ENCODE results near the gene HOXB2.

Gene HOXB2

DNA sequence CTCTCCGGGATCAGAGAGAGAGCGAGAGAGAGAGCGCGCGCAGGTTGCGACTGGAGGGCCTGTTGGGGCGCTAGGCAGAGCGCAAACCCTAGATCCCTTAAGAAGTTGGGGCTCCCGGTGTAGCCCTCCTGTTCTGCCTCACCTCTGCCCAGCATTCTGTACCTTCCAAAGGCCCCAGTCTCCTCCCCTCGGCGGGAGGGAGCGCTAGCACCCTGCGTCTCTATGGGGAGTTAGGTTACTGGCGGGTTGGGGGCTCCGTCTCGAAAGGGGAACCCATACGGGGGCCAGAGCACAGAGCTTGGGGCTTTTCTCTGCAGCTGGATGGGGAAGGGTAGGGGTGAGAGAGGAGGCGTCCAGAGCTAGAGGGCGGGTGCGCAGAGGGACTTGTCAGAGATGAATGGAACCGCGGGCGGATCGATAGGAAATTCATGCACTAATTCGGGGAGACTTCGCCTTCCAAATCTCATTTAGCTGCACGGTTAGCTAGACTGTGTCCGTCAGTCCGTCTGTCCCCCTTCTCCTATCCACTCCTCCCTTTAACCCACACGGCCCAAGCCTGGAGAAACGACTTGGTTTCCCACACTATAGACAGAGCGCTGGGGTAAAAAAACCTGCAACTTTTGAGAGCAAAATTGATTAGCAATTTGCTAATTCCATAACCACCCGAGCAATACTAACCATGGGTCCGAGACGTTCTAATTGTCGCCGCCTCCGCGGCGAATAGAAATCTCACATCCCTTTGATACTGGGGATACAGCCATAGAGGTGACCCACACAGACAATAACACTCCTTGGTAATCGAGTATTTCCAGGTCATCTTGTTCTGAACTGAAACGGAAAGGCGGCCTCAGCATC, 33.9 kb upstream of the HOXB2 start:
- no peak for DNase-seq

DNA sequence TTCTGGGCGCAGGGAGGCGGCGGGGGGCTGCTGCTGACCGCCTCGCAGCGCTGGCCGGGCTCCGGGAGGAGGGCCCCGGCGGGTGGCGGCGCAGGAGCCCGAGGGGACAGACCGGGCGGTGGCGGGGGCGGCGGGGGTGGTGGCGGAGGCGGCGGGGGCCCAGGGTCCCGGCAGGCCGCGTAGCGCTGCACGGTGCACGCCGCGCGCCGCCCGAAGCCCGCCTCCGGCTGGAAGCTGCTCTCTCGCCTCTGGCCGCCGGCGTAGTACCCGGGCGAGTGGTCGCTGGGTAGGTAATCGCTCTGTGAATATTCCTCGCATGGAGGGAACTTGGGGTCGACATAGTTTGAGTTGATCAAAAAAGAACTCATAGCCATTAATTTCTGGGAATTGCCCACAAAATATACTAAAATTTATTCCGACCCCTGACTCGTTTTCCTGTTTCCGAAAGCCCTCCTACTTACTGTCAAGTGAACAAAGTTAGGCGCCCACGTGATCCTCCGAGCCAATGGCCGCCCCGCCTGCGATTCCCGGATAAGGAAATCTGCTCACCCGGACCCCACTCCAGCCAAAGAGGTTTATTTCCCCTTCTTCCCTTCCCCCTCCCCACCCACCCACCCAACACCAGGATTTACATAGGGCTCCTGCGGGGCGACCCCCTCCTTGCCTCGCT, 33.2 kb upstream of the HOXB2 start, which contains the start of gene HOXB4:
HOXB4 (minus strand) TSS at position 405 of the 670 bp plus-strand sequence; CDS start at position 374, 31 bp downstream.
- DNase-seq = peak; percentile 82

GRCh38 chr17:48577330-48577945, 32.5 kb upstream of the HOXB2 start:
- DNase-seq = peak; percentile 88

GRCh38 chr17:48576479-48577309, 31.8 kb upstream of the HOXB2 start:
- DNase-seq = peak; percentile 81

DNA sequence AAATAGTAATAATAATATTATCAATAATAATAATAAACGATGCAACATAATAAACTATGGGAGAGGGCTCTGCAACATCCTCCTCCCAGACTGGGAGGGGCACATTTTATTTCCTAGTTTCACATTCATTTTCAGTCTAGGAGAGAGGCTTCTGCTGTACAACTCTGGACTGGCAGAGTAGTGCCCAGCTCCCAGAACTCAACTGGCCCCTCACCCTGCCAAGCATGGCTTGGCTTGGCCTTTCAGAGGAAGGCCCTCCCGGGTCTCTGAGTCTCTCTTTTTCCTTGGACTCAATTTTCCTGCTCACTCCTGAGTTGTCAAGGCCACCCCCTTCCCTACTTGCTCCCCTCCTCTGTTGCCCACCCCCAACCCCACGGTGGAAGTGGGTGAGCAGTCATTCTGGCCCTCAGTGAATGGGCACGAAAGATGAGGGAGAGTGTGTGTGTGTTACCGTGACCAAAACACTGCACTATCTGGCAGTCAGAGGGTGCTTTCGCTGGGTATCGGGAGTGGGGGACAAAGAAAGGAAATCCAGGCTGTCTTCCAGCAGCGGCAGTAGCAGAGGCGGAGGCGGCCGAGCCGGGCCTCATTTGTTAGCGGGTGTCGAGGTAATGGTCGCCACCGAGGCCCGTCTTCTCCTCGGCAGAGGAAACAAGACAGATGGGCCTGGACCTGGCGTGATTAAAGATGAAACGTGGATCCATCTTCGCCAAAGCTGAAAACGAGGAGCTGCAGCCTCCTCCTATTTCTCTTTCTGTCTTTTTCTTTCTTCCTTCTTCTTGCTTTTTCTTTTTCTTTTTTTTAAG, 31.0 kb upstream of the HOXB2 start:
- peak; percentile 61 for DNase-seq

- peak; percentile 90 for DNase-seq
Observed at GRCh38 chr17:48575066-48575582, 30.2 kb upstream of the HOXB2 start.

DNA sequence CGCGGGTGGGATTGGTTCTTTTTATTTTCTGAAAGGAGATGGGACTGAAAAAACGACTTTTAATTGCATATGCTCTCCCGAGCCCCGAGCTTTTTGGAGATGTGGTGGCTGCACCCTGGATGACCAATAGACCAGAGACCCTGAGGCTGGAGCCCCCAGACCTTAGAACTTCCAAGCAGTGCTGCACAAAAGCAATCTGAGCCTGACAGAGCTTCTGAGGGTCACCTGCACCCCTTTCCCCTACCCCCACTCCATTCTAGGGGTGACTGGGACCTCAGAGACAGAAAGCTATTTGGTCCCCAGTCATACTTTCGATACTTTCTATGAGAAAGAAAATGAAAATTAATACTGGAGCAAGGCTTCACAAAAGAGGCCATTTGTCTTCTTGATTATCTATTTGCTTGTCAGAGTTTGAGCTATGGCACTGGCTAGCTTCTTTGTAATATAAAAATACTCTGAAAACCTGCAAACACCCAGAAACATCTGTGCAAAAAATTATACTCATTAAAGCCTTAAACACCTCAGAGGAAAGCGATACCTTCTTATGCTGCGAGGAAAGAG, 29.7 kb upstream of the HOXB2 start:
- DNase-seq = no peak

DNA sequence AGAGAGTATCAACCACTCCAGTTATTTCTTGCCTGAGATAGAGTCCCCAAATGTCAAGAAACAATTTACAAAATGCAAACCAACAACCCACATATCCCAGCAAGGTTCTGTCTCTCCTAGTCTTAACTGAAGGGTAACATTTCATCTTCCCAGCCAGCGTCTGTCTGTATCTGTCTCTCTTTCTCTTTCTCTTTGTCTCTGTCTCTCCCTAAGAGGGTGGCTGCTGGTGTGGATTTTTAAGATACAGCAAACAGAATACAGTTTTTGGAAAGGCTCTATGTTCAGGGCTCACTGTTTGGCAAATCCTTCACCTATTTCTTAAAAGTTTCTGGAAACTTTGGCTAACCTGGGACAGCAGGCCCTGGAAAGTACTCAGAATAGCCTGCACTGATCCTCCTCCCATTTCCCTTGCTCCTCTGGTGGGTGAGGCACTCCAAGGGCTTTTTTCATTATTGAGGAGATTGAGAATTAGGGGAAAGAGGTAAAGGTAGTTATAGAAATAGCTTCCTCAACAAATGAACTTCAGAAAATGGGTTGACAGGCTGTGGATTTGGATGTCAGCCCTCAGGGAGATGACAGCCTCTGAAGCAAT, 27.0 kb upstream of the HOXB2 start:
- peak; percentile 50 for DNase-seq

DNA sequence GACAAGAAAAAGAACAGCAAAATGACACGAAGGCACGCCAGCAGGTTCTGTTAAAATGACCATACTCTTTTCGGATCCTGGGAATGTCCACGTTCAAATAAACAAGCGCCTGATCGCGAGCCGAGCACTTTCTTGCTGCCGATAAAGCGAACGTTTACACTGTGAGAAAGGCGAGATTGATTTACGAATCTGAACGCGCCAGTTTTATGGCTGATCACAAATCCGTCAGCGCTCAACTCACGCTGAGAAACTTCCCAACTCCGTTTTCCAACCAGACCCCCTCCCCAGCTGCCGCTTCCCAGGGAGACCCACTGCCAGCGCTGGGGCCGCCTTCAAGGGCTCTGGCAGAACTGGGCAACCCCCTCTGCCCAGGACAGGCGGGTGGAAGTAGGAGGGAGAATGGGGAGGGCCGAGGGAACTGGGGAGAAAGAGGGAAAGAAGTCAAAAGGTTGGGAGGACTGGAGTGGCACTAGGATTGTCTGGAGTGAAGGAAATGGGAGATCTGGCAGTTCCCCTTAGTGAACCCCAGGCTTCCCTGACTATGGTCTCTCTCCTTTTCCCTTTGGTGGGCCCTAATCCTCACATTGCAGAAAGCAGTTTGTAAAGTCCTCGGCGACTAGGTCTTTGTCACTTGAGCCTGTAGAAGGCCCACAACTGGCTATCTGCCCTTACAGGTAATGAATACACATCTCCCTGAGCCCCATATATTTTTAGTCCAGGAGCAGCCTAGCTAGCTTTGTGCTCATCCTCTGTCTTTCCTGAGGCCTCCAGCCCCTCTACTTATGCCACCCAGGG, 26.3 kb upstream of the HOXB2 start:
- peak; percentile 73 for DNase-seq

DNA sequence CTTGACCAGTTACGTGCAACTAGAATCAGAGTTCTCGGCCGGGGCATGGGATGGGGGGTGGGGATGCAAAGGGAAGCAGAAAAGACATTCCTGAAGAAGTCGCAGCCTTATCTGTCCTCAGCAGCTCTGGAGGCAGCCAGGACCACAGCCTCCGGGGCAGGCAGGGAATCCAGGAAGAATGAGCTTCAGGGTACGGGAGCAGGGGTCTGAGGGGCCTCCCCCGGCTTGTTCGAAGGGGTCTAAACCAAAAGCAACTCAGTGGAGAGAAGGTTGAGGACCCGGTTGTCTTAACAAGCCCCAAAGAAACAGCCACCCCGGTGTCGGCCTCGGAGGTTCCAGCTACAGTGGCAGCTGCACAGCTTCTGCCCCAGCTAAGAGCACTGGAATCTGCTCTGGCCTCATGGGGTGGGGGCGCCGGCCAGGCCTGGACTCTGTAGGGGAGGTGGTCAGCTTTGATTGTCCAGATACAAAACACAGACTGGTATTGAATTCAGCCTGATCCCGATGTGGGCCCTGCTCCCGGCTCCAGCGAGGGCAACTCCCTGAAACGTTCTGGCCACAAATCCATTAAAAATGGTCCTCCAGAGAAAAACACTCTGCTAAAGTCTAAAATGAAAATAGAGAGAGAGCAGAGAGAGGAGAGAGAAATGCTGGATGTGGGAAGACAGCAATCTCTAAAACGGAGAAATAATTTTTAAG, 25.6 kb upstream of the HOXB2 start:
- DNase-seq = peak; percentile 57

DNA sequence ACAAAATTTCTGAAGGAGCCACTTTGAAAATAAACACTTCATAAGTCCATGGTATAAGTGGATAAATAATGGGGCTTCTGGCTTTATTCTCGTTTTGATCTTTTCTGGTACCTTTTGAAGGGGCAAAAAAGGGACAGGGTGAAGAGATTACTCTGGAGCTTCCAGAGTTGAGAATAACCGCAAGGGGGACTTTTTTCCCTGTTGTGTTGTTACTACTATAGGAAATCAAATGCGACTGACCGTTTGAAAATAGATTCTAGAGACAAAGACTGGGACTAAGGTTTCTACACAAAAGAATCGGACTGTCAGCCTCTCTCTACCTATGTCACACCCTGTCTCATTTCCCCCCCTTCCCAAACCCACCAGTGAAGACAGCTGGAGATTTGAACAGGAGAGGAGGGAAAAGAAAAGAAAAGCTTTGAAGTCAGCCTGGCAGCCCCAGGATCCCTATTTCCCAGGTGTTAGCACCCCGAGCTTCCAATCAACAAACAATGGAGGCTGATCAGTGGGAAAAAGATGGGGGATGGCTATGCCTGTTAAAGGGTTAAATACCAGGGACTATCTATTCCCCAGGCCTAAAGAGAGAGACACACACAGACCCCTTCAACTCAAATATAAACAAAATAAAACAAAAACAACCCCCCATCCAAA, 24.9 kb upstream of the HOXB2 start:
- peak; percentile 55 for DNase-seq

GRCh38 chr17:48569240-48569582, 24.3 kb upstream of the HOXB2 start:
- DNase-seq = peak; percentile 73

GRCh38 chr17:48568499-48569239, 23.8 kb upstream of the HOXB2 start:
- peak; percentile 89 for DNase-seq

DNA sequence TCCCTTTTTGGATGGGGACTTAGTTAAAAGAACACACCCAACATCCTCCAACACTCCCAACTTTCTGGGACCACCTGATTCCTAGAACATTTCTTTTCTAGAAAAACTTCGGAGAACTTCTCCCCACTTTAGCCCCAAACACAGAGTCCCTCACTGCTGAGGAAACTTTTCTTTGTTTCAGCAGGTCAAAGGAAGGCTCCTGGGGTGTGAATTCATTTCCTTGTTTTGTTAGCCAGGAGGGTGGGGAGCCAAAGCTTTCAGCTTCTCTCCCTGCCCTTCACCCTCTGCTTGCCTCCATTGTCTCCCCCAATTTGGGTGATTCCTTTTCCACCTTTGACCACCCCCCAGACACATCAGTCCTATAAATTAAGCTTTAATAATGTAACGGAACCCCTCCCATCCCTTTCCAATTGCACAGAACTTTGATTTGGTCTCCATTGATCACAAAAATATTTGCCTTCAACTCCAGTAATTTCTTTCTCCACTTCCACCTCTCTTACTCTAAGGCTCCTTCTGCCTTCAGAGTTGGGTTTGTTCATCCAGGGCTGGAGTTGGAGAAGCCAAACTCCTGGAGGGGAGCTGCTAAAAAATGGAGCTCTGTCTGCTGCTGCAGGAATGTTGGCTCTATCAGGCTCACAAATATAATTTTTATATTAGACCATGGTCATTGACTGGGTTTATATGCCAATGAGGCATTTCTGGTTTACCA, 22.9 kb upstream of the HOXB2 start:
- DNase-seq = peak; percentile 72

DNA sequence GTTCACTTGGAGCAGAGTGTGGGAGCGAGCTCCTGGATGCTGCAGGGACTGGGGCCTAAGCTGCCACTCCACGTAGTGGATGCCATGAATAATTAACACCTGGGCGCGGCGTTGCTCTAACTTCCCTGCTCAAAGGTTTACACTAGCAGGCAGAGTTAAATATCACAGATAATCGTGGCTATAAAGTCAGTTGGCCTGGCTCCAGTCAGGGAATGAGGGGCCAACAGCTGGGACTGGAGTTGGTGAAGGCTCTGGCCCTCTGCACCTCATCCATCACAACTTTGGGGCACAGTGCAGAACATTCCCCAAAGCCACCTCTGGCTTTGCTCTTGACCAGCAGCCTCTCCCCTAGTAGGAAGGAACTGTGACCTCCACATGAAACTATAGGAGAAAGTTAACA, 22.3 kb upstream of the HOXB2 start:
- peak; percentile 88 for DNase-seq

DNA sequence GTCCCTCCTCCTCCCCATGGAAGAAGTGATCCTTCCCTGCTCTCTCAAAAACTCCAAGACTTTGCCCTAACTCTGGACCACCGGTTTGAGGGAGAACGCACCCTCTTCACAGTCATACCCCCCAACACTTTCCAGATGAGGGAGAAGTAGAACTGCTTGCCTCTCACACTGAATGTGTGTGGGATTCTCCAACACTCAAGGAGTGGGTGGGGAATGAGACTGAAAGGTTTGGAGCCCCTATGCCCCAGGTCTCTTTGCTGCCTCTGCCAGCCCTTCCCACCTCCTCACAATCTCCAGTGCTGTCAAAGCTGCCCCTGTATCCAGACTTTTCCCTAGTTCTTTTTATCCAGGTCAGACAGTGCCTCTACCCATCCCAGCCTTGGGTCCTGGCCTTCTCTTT, 21.8 kb upstream of the HOXB2 start:
- DNase-seq = no peak

DNA sequence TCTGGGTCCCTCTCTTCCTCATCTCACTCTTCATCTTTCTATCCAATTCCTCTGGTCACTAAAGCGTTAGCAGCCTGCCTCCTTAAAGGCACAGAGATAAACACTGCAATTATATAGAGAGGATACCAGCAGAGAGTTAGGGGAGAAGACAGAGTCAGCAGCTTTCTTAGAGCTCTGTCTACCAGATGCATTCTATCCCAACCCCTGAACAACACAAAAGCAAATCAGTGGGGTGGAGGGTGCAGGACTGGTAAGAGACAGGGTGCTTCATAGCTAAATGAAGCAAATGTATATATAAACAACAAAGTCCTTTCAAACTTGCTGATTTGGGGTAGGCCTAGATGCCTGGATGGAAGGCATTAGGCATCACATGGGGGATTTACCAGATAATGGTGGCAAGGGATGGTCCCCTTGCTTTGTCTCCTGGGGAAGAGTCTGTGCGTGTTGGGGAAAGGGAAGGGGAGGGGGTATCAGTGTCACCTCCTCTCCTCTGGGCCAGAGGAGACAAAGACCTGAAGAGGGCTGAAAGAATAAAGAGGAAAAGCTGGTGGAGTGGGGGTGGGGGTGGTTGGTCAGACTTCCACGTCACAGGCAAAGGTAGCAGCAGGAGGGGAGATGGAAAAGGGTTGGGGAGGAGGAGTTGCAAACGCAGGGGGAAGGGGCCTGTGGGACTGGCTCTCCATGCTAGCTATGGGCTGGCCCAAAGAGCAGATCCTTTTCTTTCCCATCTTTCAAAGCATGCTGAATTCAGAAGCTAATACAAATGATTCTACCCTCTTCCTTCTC, 21.2 kb upstream of the HOXB2 start:
- DNase-seq = peak; percentile 84

Measured in NCI-H69 (cell line).